Gastrocnemius medialis (tissue), 4 donors: ENCODE measurements around the gene ADH6. TPM values are rescaled to one million over a fixed set of nuclear protein-coding genes. Genes with fewer than 3 reads are reported as not detected.

Source experiments
- ATAC-seq, 2 donors: fragments of 150-250 bp; one replicate each; pipeline ENCODE4 v1.9.1; 2016
- DNase-seq, 2 donors: peaks; one replicate each; pipeline ENCODE4 v3.0.0-alpha.2; 2019
- H3K27ac ChIP-seq, 4 donors: fragments of 200-600 bp; sonication (generic); 1 replicate in 1 of 4; 2 replicates in 3 of 4; pipeline ENCODE4 v1.5.1; 2016 to 2018; ENCODE audit warnings: mild to moderate bottlenecking in 2 of 4, moderate library complexity in 1 of 4
- H3K27me3 ChIP-seq, 3 donors: fragments of 200-600 bp; sonication (generic) in 2 of 3; 1 replicate in 1 of 3; 2 replicates in 2 of 3; pipeline versions ENCODE4 v1.5.1 to v1.6.0; 2016 to 2019; ENCODE audit warnings: mild to moderate bottlenecking in 1 of 3, moderate library complexity in 1 of 3
- H3K36me3 ChIP-seq, 2 donors: fragments of 200-600 bp; sonication (generic) in 1 of 2; one replicate each; pipeline ENCODE4 v1.5.1; 2017 to 2018
- H3K4me1 ChIP-seq, 2 donors: fragments of 200-600 bp; sonication (generic) in 1 of 2; one replicate each; pipeline ENCODE4 v1.5.1; 2016 to 2017; ENCODE audit warnings: mild to moderate bottlenecking in 2 of 2
- H3K4me3 ChIP-seq, 4 donors: fragments of 200-600 bp; sonication (generic) in 3 of 4; 1 replicate in 1 of 4; 2 replicates in 3 of 4; pipeline ENCODE4 v1.5.1; 2016 to 2019; ENCODE audit warnings: mild to moderate bottlenecking in 2 of 4
- H3K9me3 ChIP-seq, 3 donors: fragments of 200-600 bp; sonication (generic) in 2 of 3; 1 replicate in 1 of 3; 2 replicates in 2 of 3; pipeline ENCODE4 v1.5.1; 2016 to 2019
- POLR2A ChIP-seq, 2 donors: fragments of 450-650 bp; IDR thresholded peaks; one replicate each; pipeline ENCODE4 v1.6.1; 2017; ENCODE audit warnings: antibody characterized with exemption in 2 of 2, mild to moderate bottlenecking in 2 of 2, moderate library complexity in 2 of 2
- in situ Hi-C, 4 donors: fragments of 200-750 bp; cut with MboI; loops; one replicate each; pipeline versions ENCODE4 v1.15.0 to v1.8.0; 2017; ENCODE audit warnings: low sequenced_read_pairs in 4 of 4
- intact Hi-C: fragments of 100-400 bp; cut with DNase I; formaldehyde crosslinking; loops from one replicate; pipeline ENCODE4 v1.15.1; 2023; ENCODE audit warnings: low total_unique reads
- total RNA-seq, 4 donors: library from RNA; depleted of rRNA; stranded (reverse); fragments of >200 nt; gene quantifications; one replicate each; pipeline versions ENCODE4 v1.1.0 to v1.2.3, GENCODE V29; 2016
- TF ChIP-seq, protein P1 (sequence below), 5 experiments: fragments of 450-650 bp in 3 of 5; fragments of 200-600 bp in 2 of 5; sonication (generic) in 2 of 5; IDR thresholded peaks in 4 of 5; conservative IDR thresholded peaks in 1 of 5; 1 replicate in 4 of 5; 2 replicates in 1 of 5; pipeline ENCODE4 v1.5.1; 2016 to 2019; ENCODE audit warnings: antibody characterized with exemption in 5 of 5, mild to moderate bottlenecking in 3 of 5, moderate library complexity in 3 of 5

The ADH6 gene
- total RNA-seq, 4 donors from 2014 or later: 0.16 to 0.49 TPM; not detected in 2

DNA sequence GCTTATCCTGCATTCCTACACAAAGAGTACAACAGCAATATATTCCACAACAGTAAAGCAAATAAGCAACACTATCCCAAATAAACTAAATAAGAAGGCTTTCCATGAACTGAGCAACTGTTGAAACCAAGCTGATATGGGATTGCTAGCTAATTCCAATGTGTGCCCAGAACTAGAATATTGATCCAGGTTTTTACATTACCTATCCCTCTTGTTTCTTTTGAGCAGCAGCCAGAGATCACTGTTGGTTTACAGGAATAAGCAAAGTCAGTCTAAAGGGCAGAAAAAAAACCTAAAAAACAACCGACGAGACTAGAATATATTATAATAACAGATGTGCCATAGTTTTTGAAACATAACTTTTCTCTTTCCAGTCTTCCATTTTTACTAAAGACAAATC lies 52.5 kb downstream of the ADH6 start:
- intact Hi-C loops (no loop called here), in situ Hi-C loops (no loop called here)
- Histone ChIP-seq H3K36me3 (no peaks in the 10 kb centered on the region), H3K4me3 (no peak overlapping the region), H3K27me3 (no peaks in the 10 kb centered on the region), H3K4me1 (no peaks in the 10 kb centered on the region), H3K27ac (no peak overlapping the region), H3K9me3 (no peaks in the 10 kb centered on the region)
- TF ChIP-seq, protein P1, sequence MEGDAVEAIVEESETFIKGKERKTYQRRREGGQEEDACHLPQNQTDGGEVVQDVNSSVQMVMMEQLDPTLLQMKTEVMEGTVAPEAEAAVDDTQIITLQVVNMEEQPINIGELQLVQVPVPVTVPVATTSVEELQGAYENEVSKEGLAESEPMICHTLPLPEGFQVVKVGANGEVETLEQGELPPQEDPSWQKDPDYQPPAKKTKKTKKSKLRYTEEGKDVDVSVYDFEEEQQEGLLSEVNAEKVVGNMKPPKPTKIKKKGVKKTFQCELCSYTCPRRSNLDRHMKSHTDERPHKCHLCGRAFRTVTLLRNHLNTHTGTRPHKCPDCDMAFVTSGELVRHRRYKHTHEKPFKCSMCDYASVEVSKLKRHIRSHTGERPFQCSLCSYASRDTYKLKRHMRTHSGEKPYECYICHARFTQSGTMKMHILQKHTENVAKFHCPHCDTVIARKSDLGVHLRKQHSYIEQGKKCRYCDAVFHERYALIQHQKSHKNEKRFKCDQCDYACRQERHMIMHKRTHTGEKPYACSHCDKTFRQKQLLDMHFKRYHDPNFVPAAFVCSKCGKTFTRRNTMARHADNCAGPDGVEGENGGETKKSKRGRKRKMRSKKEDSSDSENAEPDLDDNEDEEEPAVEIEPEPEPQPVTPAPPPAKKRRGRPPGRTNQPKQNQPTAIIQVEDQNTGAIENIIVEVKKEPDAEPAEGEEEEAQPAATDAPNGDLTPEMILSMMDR (IDR thresholded peaks at IDR 0.05 in 4 of 5, conservative IDR thresholded peaks at IDR 0.05 in 1 of 5): no peak
- no peak for TF ChIP-seq POLR2A (IDR thresholded peaks at IDR 0.05)
- DNase-seq: no peak
- ATAC-seq: no peak

DNA sequence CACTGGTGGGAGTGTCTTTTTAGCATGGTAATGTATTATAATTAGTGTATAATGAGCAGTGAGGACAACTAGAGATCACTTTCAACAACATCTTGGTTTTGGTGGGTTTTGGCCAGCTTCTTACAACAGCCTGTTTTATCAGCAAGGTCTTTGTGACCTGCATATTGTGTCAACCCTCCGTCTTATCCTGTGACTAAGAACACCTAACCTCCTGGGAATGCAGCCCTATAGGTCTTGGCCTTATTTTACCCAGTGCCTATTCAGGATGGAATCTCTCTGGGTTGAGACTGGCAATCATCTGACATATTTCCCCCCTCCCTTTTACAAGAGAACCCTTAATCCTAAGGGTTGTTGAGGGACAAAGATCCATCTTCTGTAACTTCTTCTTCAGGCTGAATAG lies 53.1 kb downstream of the ADH6 start:
- Histone ChIP-seq H3K27ac (no peak overlapping the region), H3K27me3 (no peaks in the 10 kb centered on the region), H3K4me1 (no peaks in the 10 kb centered on the region), H3K36me3 (no peaks in the 10 kb centered on the region), H3K9me3 (no peaks in the 10 kb centered on the region), H3K4me3 (no peak overlapping the region)
- intact Hi-C loops (no loop called here), in situ Hi-C loops (no loop called here)
- ATAC-seq (no peak), DNase-seq (no peak)
- no peak for TF ChIP-seq POLR2A (IDR thresholded peaks at IDR 0.05)
- TF ChIP-seq, protein P1 (IDR thresholded peaks at IDR 0.05 in 4 of 5, conservative IDR thresholded peaks at IDR 0.05 in 1 of 5): no peak

DNA sequence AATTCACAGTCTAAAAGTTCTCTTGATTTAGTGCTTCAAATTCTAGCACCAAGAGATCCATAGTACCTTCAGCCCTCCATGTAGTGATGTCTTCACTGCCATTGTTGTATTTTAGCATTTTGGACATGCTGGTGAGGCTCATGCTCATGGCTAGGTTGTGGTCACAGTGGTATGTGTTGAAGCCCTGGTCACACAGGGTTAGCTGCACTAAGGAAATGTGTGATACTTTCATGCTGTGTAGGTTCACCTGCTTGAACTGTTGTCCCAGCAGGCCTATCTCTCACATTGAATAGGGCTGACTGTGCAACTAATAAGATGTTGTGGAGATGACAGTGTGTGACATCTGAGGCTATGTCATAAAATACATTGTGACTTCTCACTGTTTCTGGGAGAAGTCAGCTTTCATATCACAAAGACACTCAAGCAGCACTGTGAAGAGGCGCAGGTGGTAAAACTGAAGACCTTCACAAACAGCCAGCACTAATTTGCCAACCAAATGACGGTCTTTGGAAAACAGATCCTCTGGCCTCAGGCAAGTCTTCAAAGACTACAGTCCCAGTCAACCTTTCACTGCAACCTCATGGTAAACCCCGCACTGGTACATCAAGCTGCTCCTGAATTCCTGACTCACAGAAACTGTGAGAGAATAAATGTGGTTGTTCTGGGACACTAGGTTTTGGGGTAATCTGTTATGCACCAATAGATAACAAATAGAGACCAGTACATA lies 57.5 kb downstream of the ADH6 start:
- TF ChIP-seq POLR2A (IDR thresholded peaks at IDR 0.05): no peak
- TF ChIP-seq, protein P1 (IDR thresholded peaks at IDR 0.05 in 4 of 5, conservative IDR thresholded peaks at IDR 0.05 in 1 of 5): no peak
- no peak overlapping the region for H3K27ac ChIP-seq
- no peaks in the 10 kb centered on the region for H3K9me3 ChIP-seq
- H3K4me3 ChIP-seq: no peak overlapping the region
- no peaks in the 10 kb centered on the region for H3K4me1 ChIP-seq
- no peak for DNase-seq
- in situ Hi-C loops (no loop called here), intact Hi-C loops (no loop called here)
- no peaks in the 10 kb centered on the region for H3K27me3 ChIP-seq
- H3K36me3 ChIP-seq: no peaks in the 10 kb centered on the region
- ATAC-seq: no peak

DNA sequence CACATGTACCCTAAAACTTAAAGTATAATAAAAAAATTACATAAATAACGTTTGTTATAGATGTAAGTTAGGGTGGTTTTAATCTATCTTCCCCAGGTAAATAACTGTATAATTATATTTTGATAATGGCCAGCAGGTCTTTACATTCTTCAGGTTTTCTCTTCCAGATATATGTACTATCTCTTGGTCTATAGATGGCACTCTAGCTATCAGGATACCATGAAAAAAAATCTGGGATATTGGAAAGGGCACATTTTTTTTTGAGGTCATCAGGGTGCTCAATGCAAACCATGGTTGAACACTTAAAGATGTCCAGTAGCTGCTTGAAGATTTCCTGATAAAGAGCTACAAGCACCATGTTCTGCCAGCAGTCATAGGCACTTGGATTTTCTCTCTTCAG lies 59.3 kb downstream of the ADH6 start:
- Histone ChIP-seq H3K27ac (no peak overlapping the region), H3K9me3 (no peaks in the 10 kb centered on the region), H3K36me3 (no peaks in the 10 kb centered on the region), H3K27me3 (no peaks in the 10 kb centered on the region), H3K4me1 (no peaks in the 10 kb centered on the region), H3K4me3 (no peak overlapping the region)
- TF ChIP-seq, protein P1 (IDR thresholded peaks at IDR 0.05 in 4 of 5, conservative IDR thresholded peaks at IDR 0.05 in 1 of 5): no peak
- no peak for TF ChIP-seq POLR2A (IDR thresholded peaks at IDR 0.05)
- no peak for DNase-seq
- in situ Hi-C loops: no loop called here
- no peak for ATAC-seq
- intact Hi-C loops: no loop called here

DNA sequence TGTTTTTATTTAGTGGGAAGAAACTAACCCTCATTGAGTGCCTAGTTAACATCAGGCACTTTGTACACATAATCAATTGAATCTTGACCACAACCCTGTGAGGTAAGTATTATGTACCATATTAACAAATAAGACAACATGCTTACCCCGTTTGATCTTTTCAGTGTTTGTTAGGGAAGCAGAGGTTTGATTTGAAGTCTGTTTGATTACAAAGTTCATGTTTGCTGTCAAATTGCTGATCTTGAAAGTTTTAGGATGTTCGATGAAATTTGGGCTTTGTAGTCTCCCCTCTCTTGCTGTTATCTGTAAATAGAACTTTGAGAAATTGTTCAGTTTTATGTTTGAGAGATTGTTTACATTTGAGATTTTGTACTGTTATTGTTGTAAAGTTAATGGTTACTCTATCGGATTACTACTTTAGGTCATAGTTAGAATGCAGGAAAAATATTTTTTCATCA lies 61.5 kb downstream of the ADH6 start:
- Histone ChIP-seq H3K27me3 (no peaks in the 10 kb centered on the region), H3K36me3 (no peaks in the 10 kb centered on the region), H3K27ac (no peak overlapping the region), H3K4me3 (no peak overlapping the region), H3K9me3 (no peaks in the 10 kb centered on the region), H3K4me1 (no peaks in the 10 kb centered on the region)
- TF ChIP-seq, protein P1 (IDR thresholded peaks at IDR 0.05 in 4 of 5, conservative IDR thresholded peaks at IDR 0.05 in 1 of 5): no peak
- TF ChIP-seq POLR2A (IDR thresholded peaks at IDR 0.05): no peak
- in situ Hi-C loops (no loop called here), intact Hi-C loops (no loop called here)
- DNase-seq (no peak), ATAC-seq (no peak)
